ENCODE data around the gene CHD5. TPM values are rescaled to one million over a fixed set of nuclear protein-coding genes. Genes with fewer than 3 reads are reported as not detected.

CHD5 gene
- total RNA-seq, 1 experiment from 2014 or later: 1.6 TPM

- Mint-ChIP-seq H3K4me1 (no peaks in the 10 kb centered on the region), H3K27me3 (ENCODE audit: low read depth) (no peaks in the 10 kb centered on the region), H3K4me3 (no peak overlapping the region), H3K36me3 (ENCODE audit: insufficient read depth in 1 of 3, low read depth in 3 of 3) (no peaks in the 10 kb centered on the region), H3K27ac (no peak overlapping the region), H3K9me3 (no peaks in the 10 kb centered on the region)
- H4K91ac ChIP-seq (ENCODE audit: insufficient read length, low read depth, low read length): no peak overlapping the region
- no peak for DNase-seq
- H3T11ph ChIP-seq (ENCODE audit: low read length): no peak overlapping the region
- H2BK15ac ChIP-seq (ENCODE audit: low read depth, low read length): no peak overlapping the region
- H2BK20ac ChIP-seq (ENCODE audit: low read depth, low read length, poor library complexity, severe bottlenecking): no peak overlapping the region
- WGBS (ENCODE audit: extremely low coverage, insufficient read length, low lambda C conversion rate): no CpG with 5 or more reads among the region's 10 CpGs
- H2BK5ac ChIP-seq (ENCODE audit: insufficient read length, low read length): no peak overlapping the region
- no peak overlapping the region for H3K9ac ChIP-seq (ENCODE audit: extremely low read depth, insufficient read length, low read length)
- no peak overlapping the region for H3K4ac ChIP-seq (ENCODE audit: low read depth, low read length)
- H3K79me1 ChIP-seq (ENCODE audit: insufficient read depth, low read depth, low read length, poor library complexity, severe bottlenecking): no peaks in the 10 kb centered on the region
- H3K9me3 ChIP-seq (ENCODE audit: control insufficient read depth, low read depth, low read length): no peaks in the 10 kb centered on the region
- H3K4me1 ChIP-seq (ENCODE audit: insufficient read depth, low read length): no peaks in the 10 kb centered on the region
- H2BK12ac ChIP-seq (ENCODE audit: insufficient read length, low read depth, low read length): no peak overlapping the region
- H4K8ac ChIP-seq (replicated peaks; ENCODE audit: insufficient read length, low read depth, low read length): no peak overlapping the region
- no peak overlapping the region for H3K56ac ChIP-seq (ENCODE audit: insufficient read length, low read depth, low read length)
- no peaks in the 10 kb centered on the region for H3K79me2 ChIP-seq (ENCODE audit: insufficient read depth, low read length)
- H3K18ac ChIP-seq (ENCODE audit: insufficient read length, low read depth, low read length): no peak overlapping the region
- H4K20me1 ChIP-seq (ENCODE audit: control insufficient read depth, insufficient read depth, insufficient read length): no peaks in the 10 kb centered on the region
- H4K5ac ChIP-seq (ENCODE audit: insufficient read length, low read depth, low read length): no peak overlapping the region
- H3K23me2 ChIP-seq (ENCODE audit: insufficient read length, low read depth, low read length, poor library complexity, severe bottlenecking): no peaks in the 10 kb centered on the region
- no peak overlapping the region for H3K23ac ChIP-seq (ENCODE audit: insufficient read length, low read depth, low read length)
- no peak overlapping the region for H3K14ac ChIP-seq (ENCODE audit: insufficient read depth, low read length)
- no peaks in the 10 kb centered on the region; the same call in 1 of the 2 replicates for H3K27me3 ChIP-seq (ENCODE audit: insufficient read depth, low read length)
- H2BK120ac ChIP-seq (ENCODE audit: low read depth, low read length, poor library complexity, severe bottlenecking): no peak overlapping the region
- no peak overlapping the region for H2AK5ac ChIP-seq (ENCODE audit: insufficient read length, low read length)
- no peak for TF ChIP-seq CTCF (conservative IDR thresholded peaks at IDR 0.05)
- H3K27ac ChIP-seq (ENCODE audit: insufficient read length, low read depth, low read length): no peak overlapping the region
- H3K4me2 ChIP-seq (ENCODE audit: insufficient read depth, insufficient read length, low read length): no peak overlapping the region
- no peak overlapping the region for H2AFZ ChIP-seq (ENCODE audit: low read length)
Observed at GRCh38 chr1:6092211-6092610, 87.9 kb downstream of the CHD5 start.
